Right atrium auricular region (tissue), 2 donors: ENCODE measurements around the gene KICS2. TPM values are rescaled to one million over a fixed set of nuclear protein-coding genes. Genes with fewer than 3 reads are reported as not detected.

Source experiments
- DNase-seq: peaks from one replicate; pipeline ENCODE4 v3.0.0-alpha.2; 2019; ENCODE audit warnings: low spot score
- H3K27ac ChIP-seq, 2 donors: fragments of 200-600 bp; sonication (generic); 1 replicate in 1 of 2; 2 replicates in 1 of 2; pipeline ENCODE4 v1.5.1; 2016 to 2019
- H3K27me3 ChIP-seq, 2 donors: fragments of 200-600 bp; sonication (generic); one replicate each; pipeline versions ENCODE4 v1.5.1 to v1.6.0; 2017 to 2019
- H3K36me3 ChIP-seq: fragments of 200-600 bp; sonication (generic); one replicate; pipeline ENCODE4 v1.5.1; 2016
- H3K4me1 ChIP-seq, 2 donors: fragments of 200-600 bp; sonication (generic); one replicate each; pipeline versions ENCODE4 v1.5.1 to v1.6.0; 2017 to 2019
- H3K4me3 ChIP-seq, 2 donors: fragments of 200-600 bp; sonication (generic); 1 replicate in 1 of 2; 2 replicates in 1 of 2; pipeline ENCODE4 v1.5.1; 2017 to 2019; ENCODE audit warnings: mild to moderate bottlenecking in 1 of 2, moderate library complexity in 1 of 2
- H3K9me3 ChIP-seq, 2 donors: fragments of 200-600 bp; sonication (generic); one replicate each; pipeline ENCODE4 v1.5.1; 2019
- CTCF ChIP-seq, 2 donors: fragments of 200-600 bp; sonication (generic); IDR thresholded peaks; one replicate each; pipeline ENCODE4 v1.5.1; 2019; ENCODE audit warnings: antibody characterized with exemption in 2 of 2
- total RNA-seq, 2 donors: library from RNA; depleted of rRNA; stranded (reverse); fragments of >200 nt; gene quantifications; one replicate each; pipeline ENCODE4 v1.1.0, GENCODE V29; 2016

Gene KICS2
- total RNA-seq, 2 donors from 2014 or later: 3.4 to 4.2 TPM

DNA sequence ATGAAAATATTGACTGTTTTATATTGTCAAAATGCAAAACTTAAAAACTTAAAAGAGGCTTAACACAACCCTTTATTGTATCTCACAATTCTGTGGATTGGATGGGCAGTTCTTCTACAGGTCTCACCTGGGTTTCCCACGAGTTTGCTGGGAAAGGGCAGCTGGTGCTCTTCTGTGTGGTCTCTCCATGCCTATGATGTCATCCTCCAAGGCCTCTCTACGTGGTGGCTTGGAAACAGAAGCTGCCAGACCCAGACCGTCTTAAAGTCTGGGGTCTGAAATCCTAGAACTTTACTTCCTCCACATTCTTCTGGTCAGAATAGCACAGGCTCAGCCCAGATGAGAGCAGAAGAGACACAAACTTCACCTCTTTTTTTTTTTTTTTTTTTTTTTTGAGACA is 36.5 kb upstream of the KICS2 start:
- DNase-seq: no peak
- Histone ChIP-seq H3K4me3 (no peak overlapping the region), H3K4me1 (no peaks in the 10 kb centered on the region), H3K27ac (no peak overlapping the region), H3K27me3 (no peaks in the 10 kb centered on the region), H3K36me3 (no peaks in the 10 kb centered on the region), H3K9me3 (no peaks in the 10 kb centered on the region)
- no peak for TF ChIP-seq CTCF (IDR thresholded peaks at IDR 0.05)

- H3K4me1 ChIP-seq: no peaks in the 10 kb centered on the region
- no peaks in the 10 kb centered on the region for H3K9me3 ChIP-seq
- peak; percentile 53 to 77 for TF ChIP-seq CTCF (IDR thresholded peaks at IDR 0.05)
- no peak overlapping the region for H3K4me3 ChIP-seq
- H3K36me3 ChIP-seq: no peaks in the 10 kb centered on the region
- H3K27ac ChIP-seq: no peak overlapping the region
- no peak for DNase-seq
- no peaks in the 10 kb centered on the region for H3K27me3 ChIP-seq
Observed at GRCh38 chr12:64256166-64256800, 34.2 kb upstream of the KICS2 start.

DNA sequence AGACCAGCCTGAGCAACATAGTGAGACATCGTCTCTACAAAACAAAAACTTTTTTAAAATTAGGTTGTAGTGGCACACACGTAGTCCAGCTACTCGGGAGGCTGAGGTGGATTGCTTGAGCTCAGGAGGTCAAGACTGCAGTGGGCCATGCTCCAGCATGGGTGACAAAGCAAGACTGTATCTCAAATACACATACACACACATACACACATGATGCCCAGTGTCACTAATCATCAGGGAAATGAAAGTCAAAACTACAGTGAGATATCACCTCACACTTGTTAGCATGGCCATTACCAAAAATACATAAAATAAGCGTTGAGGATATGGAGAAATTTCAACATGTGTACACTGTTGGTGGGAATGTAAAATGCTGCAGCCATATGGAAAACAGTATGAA is 33.2 kb upstream of the KICS2 start:
- Histone ChIP-seq H3K27ac (no peak overlapping the region), H3K4me3 (no peak overlapping the region), H3K9me3 (no peaks in the 10 kb centered on the region), H3K4me1 (no peaks in the 10 kb centered on the region), H3K27me3 (no peaks in the 10 kb centered on the region), H3K36me3 (no peaks in the 10 kb centered on the region)
- no peak for DNase-seq
- no peak for TF ChIP-seq CTCF (IDR thresholded peaks at IDR 0.05)

DNA sequence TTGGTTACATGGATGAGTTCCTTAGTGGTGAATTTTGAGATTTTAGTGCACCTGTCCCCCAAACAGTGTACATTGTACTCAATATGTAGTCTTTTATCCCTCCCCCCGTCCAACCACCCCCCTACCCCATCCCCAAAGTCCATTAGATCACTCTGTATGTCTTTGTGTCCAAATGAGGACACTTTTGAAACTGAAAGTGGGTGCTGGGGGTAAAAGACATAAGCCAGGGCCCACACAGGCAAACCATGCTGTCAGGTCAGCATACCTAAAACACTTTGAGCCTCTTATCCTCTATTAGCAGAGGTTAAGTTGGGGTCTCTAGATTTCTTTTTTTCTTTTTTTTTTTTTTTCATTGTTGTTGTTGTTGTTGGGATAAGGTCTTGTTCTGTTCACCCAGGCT is 31.3 kb upstream of the KICS2 start:
- Histone ChIP-seq H3K27me3 (no peaks in the 10 kb centered on the region), H3K27ac (peak overlapping the region; percentile 4 to 21), H3K4me3 (no peak overlapping the region), H3K4me1 (no peaks in the 10 kb centered on the region), H3K36me3 (no peaks in the 10 kb centered on the region), H3K9me3 (no peaks in the 10 kb centered on the region)
- no peak for DNase-seq
- no peak for TF ChIP-seq CTCF (IDR thresholded peaks at IDR 0.05)

DNA sequence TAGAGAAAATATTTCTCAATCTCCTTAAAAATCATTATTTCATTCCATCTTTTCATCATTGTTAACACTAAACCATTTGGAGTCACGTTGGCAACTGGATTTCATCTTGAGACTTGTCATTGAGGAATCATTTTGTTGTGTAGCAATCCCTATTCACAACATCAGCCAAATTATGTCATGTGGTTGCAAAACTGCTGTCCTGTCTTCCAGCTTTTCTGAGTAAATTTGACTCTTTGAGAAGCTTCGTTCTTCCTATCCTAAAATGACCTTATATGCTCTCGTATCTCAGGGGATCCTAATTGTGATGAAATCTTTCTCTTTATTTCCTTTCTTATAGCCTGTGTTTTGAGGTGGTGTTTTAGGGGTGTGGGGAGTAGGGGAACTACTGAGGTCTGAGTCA is 30.6 kb upstream of the KICS2 start:
- Histone ChIP-seq H3K27me3 (no peaks in the 10 kb centered on the region), H3K4me1 (no peaks in the 10 kb centered on the region), H3K27ac (peak overlapping the region; percentile 4 to 21), H3K4me3 (no peak overlapping the region), H3K36me3 (no peaks in the 10 kb centered on the region), H3K9me3 (no peaks in the 10 kb centered on the region)
- DNase-seq: no peak
- no peak for TF ChIP-seq CTCF (IDR thresholded peaks at IDR 0.05)

DNA sequence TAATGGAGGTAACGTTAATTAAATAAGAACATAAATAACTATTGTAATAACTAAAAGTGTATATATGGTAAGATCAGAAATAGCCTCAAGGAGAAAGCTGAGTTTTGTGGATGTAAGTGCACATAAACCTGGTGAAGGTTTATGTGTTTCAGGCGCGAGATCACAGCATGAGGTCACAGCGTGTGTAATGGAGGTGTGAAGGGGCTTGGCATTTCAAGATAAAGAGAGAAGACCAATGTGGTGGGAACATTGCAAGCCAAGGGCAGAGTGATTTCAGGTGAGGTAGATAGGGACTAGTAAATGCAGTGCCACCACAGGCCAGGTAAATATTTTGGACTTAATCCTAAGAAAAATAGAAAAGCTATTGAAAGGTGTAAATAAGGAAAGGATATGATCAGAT is 21.7 kb upstream of the KICS2 start:
- Histone ChIP-seq H3K9me3 (no peaks in the 10 kb centered on the region), H3K27me3 (no peaks in the 10 kb centered on the region), H3K4me1 (no peaks in the 10 kb centered on the region), H3K27ac (no peak overlapping the region), H3K36me3 (no peaks in the 10 kb centered on the region), H3K4me3 (no peak overlapping the region)
- TF ChIP-seq CTCF (IDR thresholded peaks at IDR 0.05): no peak
- DNase-seq: no peak
